ENCODE data around the gene HSD17B11. TPM values are rescaled to one million over a fixed set of nuclear protein-coding genes. Genes with fewer than 3 reads are reported as not detected.
"Not testable (repeated sequence)": the region's sequence is repeated elsewhere in the genome, so short reads cannot be mapped to it uniquely, and the experiment has no call there.

HSD17B11 gene
- total RNA-seq, 3 donors from 2014 or later, result 142 to 252 (median 250) TPM

DNA sequence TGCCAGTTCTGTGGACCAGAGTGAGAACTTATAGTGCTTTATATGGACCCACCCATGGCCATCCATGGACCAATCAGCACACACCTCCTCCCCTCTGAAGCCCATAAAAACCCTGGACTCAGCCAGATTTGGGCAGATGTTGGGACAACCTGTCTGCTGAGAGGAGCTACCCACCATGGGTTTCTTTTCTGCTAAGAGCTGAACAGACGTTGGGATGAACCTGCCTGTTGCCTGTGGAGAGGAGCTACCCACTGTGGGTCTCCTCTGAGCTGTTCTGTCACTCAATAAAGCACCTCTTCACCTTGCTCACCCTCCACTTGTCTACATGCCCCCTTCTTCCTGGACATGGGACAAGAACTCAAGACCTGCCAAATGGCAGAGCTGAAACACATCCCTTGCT lies 9.0 kb upstream of the HSD17B11 start:
- Histone ChIP-seq H3K4me1 (ENCODE audit: low read depth) (no peaks in the 10 kb centered on the region), H3K9me3 (no peaks in the 10 kb centered on the region), H3K36me3 (ENCODE audit: low read depth) (no peaks in the 10 kb centered on the region), H3K4me3 (no peak overlapping the region)
- no peak for TF ChIP-seq CTCF (IDR thresholded peaks at IDR 0.05)
- intact Hi-C loops (cut with DNase I, micrococcal nuclease), result no loop called here
- DNase-seq (no peak), ATAC-seq (no peak)

DNA sequence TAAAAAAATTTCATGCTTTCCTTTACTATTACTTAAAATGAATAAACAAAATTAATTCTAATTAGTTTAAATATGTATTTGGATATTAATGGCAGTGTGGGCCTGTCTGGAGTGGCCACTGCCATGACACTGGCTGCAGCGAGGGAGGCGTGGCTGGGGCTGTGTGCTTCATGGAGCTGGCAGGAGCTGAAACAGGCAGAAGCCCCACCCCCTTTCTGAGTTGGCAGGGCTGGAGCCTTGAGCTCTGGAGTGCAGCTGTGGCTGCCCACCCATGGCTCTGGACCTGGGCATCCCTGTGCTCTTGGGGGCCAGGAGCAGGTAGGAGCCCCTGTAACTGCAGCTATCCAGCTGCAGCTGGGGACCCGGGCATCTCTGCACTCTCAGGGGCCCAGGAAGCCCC lies 8.2 kb upstream of the HSD17B11 start:
- ATAC-seq, result peak; percentile 65
- intact Hi-C loops (cut with DNase I, micrococcal nuclease), result no loop called here
- no peaks in the 10 kb centered on the region for H3K9me3 ChIP-seq
- no peak overlapping the region for H3K4me3 ChIP-seq
- peak in 2 of 3 donors; percentile 62 to 63 for DNase-seq
- H3K36me3 ChIP-seq (ENCODE audit: low read depth), result no peaks in the 10 kb centered on the region
- TF ChIP-seq CTCF (IDR thresholded peaks at IDR 0.05), result no peak
- H3K4me1 ChIP-seq (ENCODE audit: low read depth), result no peaks in the 10 kb centered on the region

DNA sequence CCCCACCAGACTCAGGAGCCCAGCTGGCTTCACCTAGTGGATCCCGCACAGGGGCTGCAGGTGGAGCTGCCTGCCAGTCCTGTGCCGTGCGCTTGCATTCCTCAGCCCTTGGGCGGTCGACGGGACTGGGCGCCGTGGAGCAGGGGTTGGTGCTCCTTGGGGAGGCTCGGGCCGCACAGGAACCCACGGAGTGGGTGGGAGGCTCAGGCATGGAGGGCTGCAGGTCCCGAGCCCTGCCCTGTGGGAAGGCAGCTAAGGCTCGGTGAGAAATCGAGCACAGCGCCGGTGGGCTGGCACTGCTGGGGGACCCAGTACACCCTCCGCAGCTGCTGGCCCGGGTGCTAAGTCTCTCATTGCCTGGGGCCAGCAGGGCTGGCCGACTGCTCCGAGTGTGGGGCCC lies 4.9 kb upstream of the HSD17B11 start:
- H3K4me1 ChIP-seq (ENCODE audit: low read depth); H3K9me3 ChIP-seq; ATAC-seq; H3K4me3 ChIP-seq; H3K36me3 ChIP-seq (ENCODE audit: low read depth); intact Hi-C loops (cut with DNase I, micrococcal nuclease): not testable (repeated sequence)
- DNase-seq, result peak in 1 of 3 donors; percentile 44

GRCh38 chr4:87395073-87395472 lies 4.1 kb upstream of the HSD17B11 start:
- H3K36me3 ChIP-seq (ENCODE audit: low read depth); H3K9me3 ChIP-seq; ATAC-seq; H3K4me1 ChIP-seq (ENCODE audit: low read depth); H3K4me3 ChIP-seq; intact Hi-C loops (cut with DNase I, micrococcal nuclease): not testable (repeated sequence)
- DNase-seq, result peak in 1 of 3 donors; percentile 19

- Histone ChIP-seq H3K9me3 (no peaks in the 10 kb centered on the region), H3K4me1 (ENCODE audit: low read depth) (peaks cover 5% of the 10 kb centered on the region), H3K36me3 (ENCODE audit: low read depth) (peaks cover 3% of the 10 kb centered on the region), H3K4me3 (no peak overlapping the region)
- intact Hi-C loops (cut with DNase I, micrococcal nuclease), result no loop called here
- TF ChIP-seq CTCF (IDR thresholded peaks at IDR 0.05), result no peak
- ATAC-seq (no peak), DNase-seq (no peak)
These were observed 1.2 kb upstream of the HSD17B11 start for GRCh38 chr4:87392183-87392582.

DNA sequence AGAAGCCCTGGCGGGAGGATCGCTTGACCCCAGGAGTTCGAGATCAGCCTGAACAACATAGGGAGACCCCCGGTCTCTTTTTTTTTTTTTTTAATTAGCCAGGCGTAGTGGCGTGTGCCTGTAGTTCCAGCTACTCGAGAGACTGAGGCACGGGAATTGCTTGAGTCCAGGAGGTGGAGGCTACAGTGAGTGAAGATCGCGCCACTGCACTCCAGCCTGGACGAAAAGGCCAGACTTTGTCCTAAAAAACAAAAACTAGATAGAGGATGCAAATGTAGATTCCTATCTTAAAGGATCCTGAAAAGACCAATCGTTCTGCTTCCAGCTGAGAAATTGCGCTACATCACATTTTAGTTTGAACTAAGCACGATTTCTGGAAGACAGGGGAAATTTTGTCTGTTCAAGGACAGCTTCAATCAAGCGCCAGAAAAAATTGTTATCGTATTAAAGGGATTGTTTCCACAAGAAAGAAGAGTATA lies 627 bp upstream of the HSD17B11 start:
- H3K4me3 ChIP-seq, result peak overlapping the region; percentile 58
- intact Hi-C loops (cut with DNase I, micrococcal nuclease), result no loop called here
- H3K36me3 ChIP-seq (ENCODE audit: low read depth), result peaks cover 3% of the 10 kb centered on the region
- ATAC-seq (peak; percentile 17), DNase-seq (no peak)
- TF ChIP-seq CTCF (IDR thresholded peaks at IDR 0.05), result no peak
- peaks cover 10% of the 10 kb centered on the region for H3K4me1 ChIP-seq (ENCODE audit: low read depth)
- no peaks in the 10 kb centered on the region for H3K9me3 ChIP-seq

- intact Hi-C loops (cut with DNase I, micrococcal nuclease), result no loop called here
- no peak for ATAC-seq
- no peak for TF ChIP-seq CTCF (IDR thresholded peaks at IDR 0.05)
- H3K4me1 ChIP-seq (ENCODE audit: low read depth), result peaks cover 10% of the 10 kb centered on the region
- no peaks in the 10 kb centered on the region for H3K9me3 ChIP-seq
- H3K4me3 ChIP-seq, result peak overlapping the region; percentile 58
- no peak for DNase-seq
- H3K36me3 ChIP-seq (ENCODE audit: low read depth), result peaks cover 3% of the 10 kb centered on the region
These were observed 467 bp downstream of the HSD17B11 start for GRCh38 chr4:87390551-87390890.

DNA sequence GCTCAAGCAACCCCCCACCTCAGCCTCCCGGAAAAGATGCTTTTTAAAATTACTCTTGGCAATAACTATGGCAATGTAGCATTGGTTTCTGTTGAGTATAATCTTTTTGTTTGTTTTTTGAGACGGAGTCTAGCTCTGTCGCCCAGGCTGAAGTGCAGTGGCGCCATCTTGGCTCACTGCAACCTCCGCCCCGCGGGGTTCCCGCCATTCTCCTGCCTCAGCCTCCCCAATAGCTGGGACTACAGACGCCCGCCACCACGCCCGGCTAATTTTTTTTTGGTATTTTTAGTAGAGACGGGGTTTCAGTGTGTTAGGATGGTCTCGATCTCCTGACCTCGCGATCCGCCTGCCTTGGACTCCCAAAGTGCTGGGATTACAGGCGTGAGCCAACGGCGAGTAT lies 933 bp downstream of the HSD17B11 start:
- H3K4me1 ChIP-seq (ENCODE audit: low read depth); H3K36me3 ChIP-seq (ENCODE audit: low read depth); H3K9me3 ChIP-seq; intact Hi-C loops (cut with DNase I, micrococcal nuclease): not testable (repeated sequence)
- peak overlapping the region; percentile 58 for H3K4me3 ChIP-seq
- ATAC-seq, result peak; percentile 7
- DNase-seq, result peak; percentile 57 to 64 (median 62)
